Temporal lobe (tissue), 1 donor: ENCODE results near the gene ITPRIPL2. TPM values are rescaled to one million over a fixed set of nuclear protein-coding genes. Genes with fewer than 3 reads are reported as not detected.

Experiments used
- total RNA-seq: library from RNA; depleted of rRNA; stranded (reverse); fragments of >200 nt; gene quantifications from one replicate; pipeline ENCODE4 v1.2.3, GENCODE V29; 2014

Gene ITPRIPL2
- total RNA-seq, 1 donor from 2014 or later = 2.7 TPM

Other genes starting within 250 kb of the ITPRIPL2 start
- 117 TPM for gene SMG1, start 187.6 kb upstream of the ITPRIPL2 start, total RNA-seq
- gene TMC7, start 130.0 kb upstream of the ITPRIPL2 start, total RNA-seq = 3.0 TPM
- 32.2 TPM for gene COQ7, start 46.4 kb upstream of the ITPRIPL2 start, total RNA-seq
- 3.9 TPM for gene SYT17, start 54.3 kb downstream of the ITPRIPL2 start, total RNA-seq
- gene CLEC19A, start 171.8 kb downstream of the ITPRIPL2 start, total RNA-seq = not detected